Measurements from ENCODE around the gene WDR48. TPM values are rescaled to one million over a fixed set of nuclear protein-coding genes. Genes with fewer than 3 reads are reported as not detected.

Gene WDR48
- total and polyA plus RNA-seq, 2 experiments from 2014 or later, result 27.2 to 54.3 TPM

DNA sequence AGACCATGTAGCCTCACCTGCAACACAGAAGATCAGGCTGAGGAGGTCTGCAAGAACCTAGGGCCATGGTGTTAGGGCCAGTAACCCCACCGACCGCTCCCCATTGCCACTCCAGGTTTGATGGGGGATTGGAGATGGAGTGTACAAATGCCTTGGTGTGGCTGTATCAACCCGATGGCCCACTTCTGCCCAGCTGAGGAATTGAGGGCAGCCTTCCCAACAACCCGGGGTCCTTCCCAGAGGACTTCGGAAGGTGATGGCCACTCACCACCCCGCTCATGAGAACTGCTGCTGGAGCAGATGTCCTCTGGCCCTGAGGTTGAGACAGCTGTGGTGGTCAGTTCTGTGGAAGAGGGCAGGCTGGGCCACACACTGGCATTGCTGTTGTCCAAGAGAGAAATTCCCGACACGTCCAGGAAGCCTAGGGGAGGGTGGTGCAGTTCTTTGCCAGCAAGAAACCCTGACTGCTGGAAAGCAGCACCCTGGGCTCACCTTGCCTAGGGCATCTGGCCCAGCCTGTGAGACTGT, 46.7 kb downstream of the WDR48 start:
- Mint-ChIP-seq H3K36me3 (ENCODE audit: low read depth) (peaks cover 40% of the 10 kb centered on the region), H3K27ac (no peak overlapping the region), H3K4me1 (peaks cover 3% of the 10 kb centered on the region), H3K4me3 (no peak overlapping the region), H3K9me3 (no peaks in the 10 kb centered on the region), H3K27me3 (ENCODE audit: insufficient read depth, low read depth, poor library complexity) (peaks cover 4% of the 10 kb centered on the region)
- ATAC-seq, result no peak
- DNase-seq (ENCODE audit: low spot score), result no peak
- Histone ChIP-seq H3K36me3 (ENCODE audit: insufficient read depth) (peaks cover 12% of the 10 kb centered on the region), H2AFZ (no peak overlapping the region), H3K4me3 (no peak overlapping the region), H3F3A (replicated peaks; ENCODE audit: low read depth) (no peaks in the 10 kb centered on the region), H3K79me2 (replicated peaks; ENCODE audit: insufficient read depth) (no peaks in the 10 kb centered on the region), H3K27me3 (ENCODE audit: insufficient read depth) (no peaks in the 10 kb centered on the region), H3K27ac (ENCODE audit: low read depth) (no peak overlapping the region), H3K9me2 (ENCODE audit: insufficient read depth) (no peaks in the 10 kb centered on the region), H4K20me1 (replicated peaks; ENCODE audit: insufficient read depth) (peaks cover 5% of the 10 kb centered on the region; the same call in 1 of the 2 replicates), H3K4me1 (ENCODE audit: insufficient read depth) (no peaks in the 10 kb centered on the region), H3K4me2 (no peak overlapping the region)
- TF ChIP-seq, protein P1, sequence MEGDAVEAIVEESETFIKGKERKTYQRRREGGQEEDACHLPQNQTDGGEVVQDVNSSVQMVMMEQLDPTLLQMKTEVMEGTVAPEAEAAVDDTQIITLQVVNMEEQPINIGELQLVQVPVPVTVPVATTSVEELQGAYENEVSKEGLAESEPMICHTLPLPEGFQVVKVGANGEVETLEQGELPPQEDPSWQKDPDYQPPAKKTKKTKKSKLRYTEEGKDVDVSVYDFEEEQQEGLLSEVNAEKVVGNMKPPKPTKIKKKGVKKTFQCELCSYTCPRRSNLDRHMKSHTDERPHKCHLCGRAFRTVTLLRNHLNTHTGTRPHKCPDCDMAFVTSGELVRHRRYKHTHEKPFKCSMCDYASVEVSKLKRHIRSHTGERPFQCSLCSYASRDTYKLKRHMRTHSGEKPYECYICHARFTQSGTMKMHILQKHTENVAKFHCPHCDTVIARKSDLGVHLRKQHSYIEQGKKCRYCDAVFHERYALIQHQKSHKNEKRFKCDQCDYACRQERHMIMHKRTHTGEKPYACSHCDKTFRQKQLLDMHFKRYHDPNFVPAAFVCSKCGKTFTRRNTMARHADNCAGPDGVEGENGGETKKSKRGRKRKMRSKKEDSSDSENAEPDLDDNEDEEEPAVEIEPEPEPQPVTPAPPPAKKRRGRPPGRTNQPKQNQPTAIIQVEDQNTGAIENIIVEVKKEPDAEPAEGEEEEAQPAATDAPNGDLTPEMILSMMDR (conservative IDR thresholded peaks at IDR 0.05; ENCODE audit: low read depth in 2 of 2), result no peak

DNA sequence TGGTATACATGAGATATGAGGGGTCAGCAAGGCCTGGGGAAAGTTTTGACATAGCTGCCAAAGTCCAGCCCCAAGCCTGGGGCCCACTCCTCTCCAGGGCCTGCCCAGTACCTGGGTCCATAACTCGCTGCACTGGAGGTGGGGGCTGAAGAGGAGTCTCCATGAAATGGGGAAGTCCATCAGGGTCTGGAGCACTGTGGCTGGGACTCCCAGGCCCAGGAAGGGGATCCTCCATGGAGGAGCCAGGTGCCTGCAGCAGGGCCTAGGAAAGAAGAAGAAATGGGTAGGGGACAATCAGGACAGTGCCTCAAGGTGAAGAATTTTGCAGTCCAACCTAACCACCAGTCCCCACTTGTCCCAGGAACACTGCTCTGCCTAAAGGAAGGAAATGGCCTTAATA, 47.4 kb downstream of the WDR48 start:
- Histone ChIP-seq H3F3A (replicated peaks; ENCODE audit: low read depth) (no peaks in the 10 kb centered on the region), H3K4me1 (ENCODE audit: insufficient read depth) (no peaks in the 10 kb centered on the region), H3K4me3 (no peak overlapping the region), H3K27me3 (ENCODE audit: insufficient read depth) (no peaks in the 10 kb centered on the region), H2AFZ (no peak overlapping the region), H3K79me2 (replicated peaks; ENCODE audit: insufficient read depth) (no peaks in the 10 kb centered on the region), H3K36me3 (ENCODE audit: insufficient read depth) (peaks cover 6% of the 10 kb centered on the region), H4K20me1 (replicated peaks; ENCODE audit: insufficient read depth) (peaks cover 5% of the 10 kb centered on the region; the same call in 1 of the 2 replicates), H3K4me2 (no peak overlapping the region), H3K9me2 (ENCODE audit: insufficient read depth) (no peaks in the 10 kb centered on the region), H3K27ac (ENCODE audit: low read depth) (no peak overlapping the region)
- TF ChIP-seq, protein P2, sequence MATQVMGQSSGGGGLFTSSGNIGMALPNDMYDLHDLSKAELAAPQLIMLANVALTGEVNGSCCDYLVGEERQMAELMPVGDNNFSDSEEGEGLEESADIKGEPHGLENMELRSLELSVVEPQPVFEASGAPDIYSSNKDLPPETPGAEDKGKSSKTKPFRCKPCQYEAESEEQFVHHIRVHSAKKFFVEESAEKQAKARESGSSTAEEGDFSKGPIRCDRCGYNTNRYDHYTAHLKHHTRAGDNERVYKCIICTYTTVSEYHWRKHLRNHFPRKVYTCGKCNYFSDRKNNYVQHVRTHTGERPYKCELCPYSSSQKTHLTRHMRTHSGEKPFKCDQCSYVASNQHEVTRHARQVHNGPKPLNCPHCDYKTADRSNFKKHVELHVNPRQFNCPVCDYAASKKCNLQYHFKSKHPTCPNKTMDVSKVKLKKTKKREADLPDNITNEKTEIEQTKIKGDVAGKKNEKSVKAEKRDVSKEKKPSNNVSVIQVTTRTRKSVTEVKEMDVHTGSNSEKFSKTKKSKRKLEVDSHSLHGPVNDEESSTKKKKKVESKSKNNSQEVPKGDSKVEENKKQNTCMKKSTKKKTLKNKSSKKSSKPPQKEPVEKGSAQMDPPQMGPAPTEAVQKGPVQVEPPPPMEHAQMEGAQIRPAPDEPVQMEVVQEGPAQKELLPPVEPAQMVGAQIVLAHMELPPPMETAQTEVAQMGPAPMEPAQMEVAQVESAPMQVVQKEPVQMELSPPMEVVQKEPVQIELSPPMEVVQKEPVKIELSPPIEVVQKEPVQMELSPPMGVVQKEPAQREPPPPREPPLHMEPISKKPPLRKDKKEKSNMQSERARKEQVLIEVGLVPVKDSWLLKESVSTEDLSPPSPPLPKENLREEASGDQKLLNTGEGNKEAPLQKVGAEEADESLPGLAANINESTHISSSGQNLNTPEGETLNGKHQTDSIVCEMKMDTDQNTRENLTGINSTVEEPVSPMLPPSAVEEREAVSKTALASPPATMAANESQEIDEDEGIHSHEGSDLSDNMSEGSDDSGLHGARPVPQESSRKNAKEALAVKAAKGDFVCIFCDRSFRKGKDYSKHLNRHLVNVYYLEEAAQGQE (IDR thresholded peaks at IDR 0.05; ENCODE audit: unreplicated experiment), result no peak
- TF ChIP-seq EZH2 (IDR thresholded peaks at IDR 0.05; ENCODE audit: low read depth, unreplicated experiment), result no peak
- H3K27me3 Mint-ChIP-seq (ENCODE audit: insufficient read depth, low read depth, poor library complexity), result peaks cover 4% of the 10 kb centered on the region
- H3K4me3 Mint-ChIP-seq, result no peak overlapping the region
- no peak overlapping the region for H3K27ac Mint-ChIP-seq
- DNase-seq (ENCODE audit: low spot score) (no peak), ATAC-seq (no peak)
- H3K36me3 Mint-ChIP-seq (ENCODE audit: low read depth), result peaks cover 34% of the 10 kb centered on the region
- H3K9me3 Mint-ChIP-seq, result no peaks in the 10 kb centered on the region
- peaks cover 6% of the 10 kb centered on the region for H3K4me1 Mint-ChIP-seq

Measured in GM23338 (cell line).